Measurements from ENCODE around the gene ZNF791.
A peak's percentile ranks its signal among the peaks of the same experiment; 100 is the strongest.
"Not testable (repeated sequence)": the region's sequence is repeated elsewhere in the genome, so short reads cannot be mapped to it uniquely, and the experiment has no call there.

ZNF791 gene

DNA sequence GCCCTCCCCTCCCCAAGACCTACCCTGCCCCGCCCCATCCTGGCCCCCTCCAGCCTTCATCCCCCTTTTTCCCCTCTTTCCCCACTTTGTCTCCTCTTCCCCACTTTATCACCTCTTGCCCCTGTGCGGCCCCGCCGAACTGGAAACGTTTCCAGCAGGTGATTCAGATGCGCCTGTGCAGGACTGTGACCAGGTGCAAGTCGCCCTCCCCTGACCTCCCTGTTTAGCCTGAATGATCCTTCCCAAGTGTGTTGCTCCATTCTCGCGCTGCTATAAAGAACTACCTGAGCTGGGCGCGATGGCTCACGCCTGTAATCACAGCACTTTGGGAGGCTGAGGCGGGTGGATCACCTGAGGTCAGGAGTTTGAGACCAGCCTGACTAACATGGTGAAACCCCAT is 25.9 kb downstream of the ZNF791 start:
- DNase-seq = no peak

DNA sequence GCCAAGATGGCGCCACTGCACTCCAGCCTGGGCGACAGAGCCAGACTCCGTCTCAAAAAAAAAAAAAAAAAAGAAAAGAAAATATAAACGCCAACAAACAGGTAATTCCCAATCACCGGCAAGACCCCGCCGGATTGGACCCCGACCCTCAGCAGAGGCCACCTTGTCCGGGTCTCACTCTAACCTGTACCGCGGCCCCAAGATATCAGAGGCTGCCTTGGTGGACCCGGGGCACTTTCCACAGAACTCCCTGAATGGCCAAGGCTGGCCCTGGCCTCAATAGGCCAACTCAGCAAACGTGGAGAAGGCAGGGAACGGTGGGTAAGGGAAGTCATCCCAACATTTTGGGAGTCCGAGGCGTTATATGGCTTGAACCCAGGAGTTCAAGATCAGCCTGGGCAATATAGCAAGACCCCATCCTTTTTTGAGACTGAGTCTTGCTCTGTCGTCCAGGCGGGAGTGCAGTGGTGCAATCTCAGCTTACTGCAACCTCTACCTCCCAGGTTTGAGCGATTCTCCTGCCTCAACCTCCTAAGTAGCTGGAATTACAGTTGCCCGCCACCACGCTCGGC is 28.0 kb downstream of the ZNF791 start:
- no peak for DNase-seq

DNA sequence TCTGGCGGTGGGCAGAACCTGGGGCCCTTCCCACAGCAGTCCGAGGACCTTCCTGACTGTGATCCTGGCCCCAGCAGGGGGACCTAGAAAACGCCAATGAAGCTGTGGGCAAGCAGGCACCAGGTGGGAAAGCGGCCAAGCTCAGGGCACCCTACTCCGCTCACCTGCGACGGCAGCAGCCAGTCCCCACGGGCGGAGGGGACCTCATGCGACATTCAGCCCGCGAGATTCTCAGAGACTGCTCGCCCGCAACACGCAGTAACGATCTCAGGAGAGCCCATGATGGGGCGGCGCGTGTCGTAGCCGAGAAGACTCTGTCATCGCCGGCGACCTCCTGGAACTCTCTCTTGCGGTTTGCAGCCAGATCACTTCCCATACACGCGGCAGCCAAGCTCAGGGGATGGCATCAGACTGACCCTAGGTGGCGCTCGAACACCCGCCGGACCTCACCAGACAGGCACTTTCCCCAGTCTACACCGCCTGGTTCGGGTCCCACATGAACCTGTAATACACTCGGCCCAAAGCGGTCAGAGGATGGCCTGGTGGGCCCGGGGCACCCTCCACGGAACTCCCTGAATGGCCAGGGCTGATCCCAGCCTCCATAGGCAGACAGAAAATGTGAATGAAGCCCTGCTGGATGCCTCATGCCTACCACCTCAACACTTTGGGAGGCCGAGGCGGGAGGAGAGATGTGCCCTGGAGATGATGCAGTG is 29.3 kb downstream of the ZNF791 start:
- peak; percentile 71 for DNase-seq

DNA sequence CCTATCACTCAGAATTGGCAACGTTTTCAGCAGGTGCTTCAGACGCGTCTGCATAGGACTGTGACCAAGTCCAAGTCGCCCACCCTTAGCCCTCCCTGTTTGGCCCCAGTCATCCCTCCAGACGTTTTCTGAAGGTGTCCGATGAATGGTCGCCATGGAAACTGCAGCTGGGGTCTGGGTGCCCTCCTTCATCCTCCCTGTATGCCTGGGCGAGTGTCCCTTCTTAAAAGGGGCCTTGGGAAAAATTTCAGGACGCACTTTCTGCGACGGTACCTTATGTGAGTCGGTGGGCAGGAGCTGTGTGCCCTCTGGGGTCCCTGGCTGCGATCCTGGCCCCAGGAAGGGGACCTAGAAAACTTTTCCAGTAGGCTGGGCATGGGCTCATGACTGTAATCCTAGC is 30.7 kb downstream of the ZNF791 start:
- no peak for DNase-seq

DNA sequence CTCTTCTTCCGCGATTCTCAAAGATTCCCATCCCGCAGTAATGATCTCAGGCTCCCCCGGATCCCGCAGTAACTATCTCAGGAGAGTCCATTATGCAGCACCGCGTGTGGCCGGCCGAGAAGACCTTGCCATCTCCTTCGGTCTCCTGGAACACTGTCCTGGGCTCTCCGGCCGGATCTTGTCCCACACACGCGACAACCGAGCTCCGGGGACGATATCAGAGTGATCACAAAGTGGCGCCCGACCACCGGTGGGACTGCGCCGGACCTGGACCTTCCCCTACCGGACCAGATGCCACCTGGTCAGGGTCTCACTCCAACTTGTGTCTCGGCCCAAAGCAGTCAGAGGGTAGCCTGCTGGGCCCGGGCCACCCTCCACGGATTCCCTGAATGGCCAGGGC is 31.8 kb downstream of the ZNF791 start:
- no peak for DNase-seq

DNA sequence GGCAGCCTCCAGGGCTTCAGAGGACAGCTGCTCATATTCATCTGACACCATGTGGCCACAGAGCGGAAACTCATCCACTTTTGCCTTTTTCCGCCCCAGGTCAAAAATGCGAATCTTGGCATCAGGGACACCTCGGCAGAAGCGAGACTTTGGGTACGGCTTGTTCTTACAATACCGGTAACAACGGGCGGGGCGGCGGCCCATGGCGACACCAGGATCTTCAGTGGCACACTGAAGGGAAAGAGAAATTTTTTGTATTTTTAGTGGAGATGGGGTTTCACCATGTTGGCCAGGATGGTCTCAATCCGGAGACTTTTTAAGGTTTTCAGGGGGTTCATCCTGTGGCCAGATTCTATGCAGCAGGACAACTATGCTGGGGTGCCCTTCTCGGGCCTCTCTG is 33.0 kb downstream of the ZNF791 start:
- DNase-seq = not testable (repeated sequence)

DNA sequence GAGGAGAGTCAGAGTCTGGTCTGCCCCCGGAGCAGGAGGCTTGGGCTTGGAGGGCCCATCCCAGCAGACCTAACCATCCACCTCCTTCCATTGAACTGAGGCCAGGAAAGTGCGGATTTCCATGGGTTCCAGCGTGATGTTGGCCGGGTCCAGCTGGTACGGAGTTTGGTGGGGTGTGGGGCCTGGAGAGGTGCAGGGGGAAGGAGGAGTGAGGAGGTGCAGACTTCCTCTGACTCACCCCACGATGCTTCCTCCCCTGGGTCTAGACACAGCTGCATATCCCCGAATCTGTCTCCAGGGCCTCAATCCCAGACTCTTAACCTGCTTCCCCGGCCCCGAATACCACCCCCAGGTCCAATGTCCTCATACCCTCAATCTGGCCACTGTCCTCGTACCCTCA is 35.8 kb downstream of the ZNF791 start:
- DNase-seq = no peak

DNA sequence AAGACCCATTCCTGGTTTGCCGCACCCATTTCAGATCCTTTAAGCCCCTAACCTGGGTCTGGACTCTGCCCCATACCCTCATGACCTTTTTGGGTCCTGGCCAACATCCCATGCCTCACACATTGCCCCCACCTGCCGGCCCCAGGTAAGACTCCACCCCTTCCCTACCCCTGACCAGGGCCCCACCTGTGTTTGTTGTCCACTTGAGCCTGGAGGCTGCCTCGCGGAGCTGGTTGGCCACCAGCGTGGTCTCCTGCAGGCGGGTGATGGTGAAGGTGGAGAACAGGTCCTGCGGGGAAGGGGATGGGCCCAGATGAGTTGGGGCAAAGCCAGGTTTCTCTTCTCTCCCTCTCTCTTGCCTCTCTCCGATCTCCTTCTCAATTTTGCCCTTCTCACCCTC is 36.3 kb downstream of the ZNF791 start:
- no peak for DNase-seq

DNA sequence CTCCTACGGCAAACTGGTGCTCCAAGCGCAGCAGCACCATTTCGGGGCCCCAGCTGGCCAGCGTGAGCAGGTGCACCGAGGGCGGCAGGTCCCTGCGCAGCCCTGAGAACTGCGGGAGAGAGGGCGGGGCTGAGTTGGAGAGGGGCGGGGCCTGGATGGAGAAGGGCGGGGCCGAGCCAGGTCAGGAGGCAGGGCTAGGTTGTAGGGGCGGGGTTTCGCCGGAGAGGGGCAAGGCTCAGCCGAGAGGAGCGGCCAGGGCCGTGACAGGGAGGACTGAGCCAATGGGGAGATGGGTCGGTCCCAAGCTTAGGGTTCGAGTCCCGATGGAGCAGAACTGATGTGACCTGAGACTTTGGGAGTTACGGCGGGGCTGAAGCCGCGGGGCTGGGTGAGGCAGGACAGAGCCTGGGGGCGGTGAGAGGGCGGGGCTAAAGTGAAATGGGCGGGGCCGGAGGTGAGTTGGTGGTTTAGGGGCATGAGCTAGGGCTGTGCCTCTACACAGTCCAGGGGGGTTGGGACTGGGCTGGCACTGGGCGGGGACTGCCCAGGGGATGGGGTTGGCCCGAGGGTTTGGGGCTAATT is 36.9 kb downstream of the ZNF791 start:
- DNase-seq = peak; percentile 28

DNA sequence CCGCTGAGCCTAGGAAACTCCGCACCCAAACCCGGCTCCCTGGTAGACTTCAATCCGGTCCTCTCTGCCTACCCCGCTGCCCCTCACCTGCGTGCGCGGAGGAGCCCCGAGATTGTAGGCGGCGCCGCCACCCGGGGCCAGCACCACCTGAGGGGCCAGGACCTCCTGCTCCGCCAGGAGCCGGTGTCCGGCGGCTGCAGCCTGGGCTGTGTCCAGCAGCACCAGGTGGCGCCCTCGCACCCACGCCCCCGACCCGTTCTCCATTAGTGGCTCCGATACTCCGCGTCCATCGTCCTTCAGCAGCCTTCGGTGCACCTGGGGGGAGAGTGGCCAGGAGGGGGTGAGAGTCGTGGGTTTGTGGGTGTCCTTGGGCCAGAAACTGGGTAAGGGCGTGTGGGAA is 37.4 kb downstream of the ZNF791 start:
- DNase-seq = no peak

DNA sequence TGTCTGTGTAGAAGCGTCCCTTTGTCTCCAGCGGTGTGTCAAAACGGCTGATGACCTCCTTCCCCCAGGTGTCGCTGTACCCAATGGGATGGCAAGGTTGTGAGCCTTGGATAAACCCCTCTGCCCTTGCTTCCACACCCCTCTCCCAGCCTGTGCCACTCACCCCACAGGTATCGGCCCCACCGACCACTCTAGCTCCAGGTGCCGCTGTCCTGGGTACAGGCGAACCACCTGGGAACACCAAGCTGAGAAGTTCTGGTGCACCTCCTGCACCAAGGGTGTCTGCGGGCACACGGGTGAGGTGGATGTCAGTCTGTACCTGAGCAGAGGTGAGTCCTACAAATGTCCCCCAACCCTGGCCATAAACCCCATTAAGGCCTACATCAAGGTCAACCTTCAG is 39.2 kb downstream of the ZNF791 start:
- DNase-seq = no peak

DNA sequence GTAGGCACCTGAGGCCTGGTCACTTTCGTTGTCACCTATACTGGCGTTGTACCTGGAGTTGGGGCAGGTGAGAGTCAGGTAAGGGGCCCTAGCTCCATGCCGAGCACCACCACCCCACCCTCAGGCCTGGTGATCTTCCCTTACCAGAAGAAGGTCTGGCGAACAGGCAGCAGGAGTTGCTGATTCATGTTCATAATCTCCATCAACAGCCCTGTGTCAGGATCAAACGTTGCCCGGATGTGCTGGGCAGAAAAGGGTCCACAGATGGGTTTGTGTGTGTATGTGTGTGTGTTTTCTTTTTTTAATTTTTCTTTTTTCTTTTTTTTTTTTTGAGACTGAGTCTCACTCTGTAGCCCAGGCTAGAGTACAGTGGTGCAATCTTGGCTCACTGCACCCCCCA is 41.5 kb downstream of the ZNF791 start:
- DNase-seq = no peak

DNA sequence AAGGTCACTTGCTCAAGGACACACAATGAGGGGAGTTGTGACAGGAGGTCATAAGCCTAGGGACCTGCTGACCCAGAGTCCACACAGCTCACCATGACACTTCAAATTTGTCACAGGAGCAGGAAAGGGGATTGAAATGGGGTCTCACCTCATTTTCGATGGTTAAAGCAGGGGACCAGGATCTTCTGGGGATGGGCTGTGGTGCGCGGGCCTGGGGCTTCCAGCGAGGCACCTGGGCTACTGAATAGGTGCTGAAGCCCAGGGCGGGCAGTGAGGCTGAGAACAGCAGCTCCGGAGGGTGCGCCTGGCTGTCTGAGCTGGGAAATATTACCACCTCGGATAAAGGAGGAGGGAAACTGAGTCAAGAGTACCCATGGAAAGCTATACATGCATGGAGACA is 44.8 kb downstream of the ZNF791 start:
- DNase-seq = no peak

DNA sequence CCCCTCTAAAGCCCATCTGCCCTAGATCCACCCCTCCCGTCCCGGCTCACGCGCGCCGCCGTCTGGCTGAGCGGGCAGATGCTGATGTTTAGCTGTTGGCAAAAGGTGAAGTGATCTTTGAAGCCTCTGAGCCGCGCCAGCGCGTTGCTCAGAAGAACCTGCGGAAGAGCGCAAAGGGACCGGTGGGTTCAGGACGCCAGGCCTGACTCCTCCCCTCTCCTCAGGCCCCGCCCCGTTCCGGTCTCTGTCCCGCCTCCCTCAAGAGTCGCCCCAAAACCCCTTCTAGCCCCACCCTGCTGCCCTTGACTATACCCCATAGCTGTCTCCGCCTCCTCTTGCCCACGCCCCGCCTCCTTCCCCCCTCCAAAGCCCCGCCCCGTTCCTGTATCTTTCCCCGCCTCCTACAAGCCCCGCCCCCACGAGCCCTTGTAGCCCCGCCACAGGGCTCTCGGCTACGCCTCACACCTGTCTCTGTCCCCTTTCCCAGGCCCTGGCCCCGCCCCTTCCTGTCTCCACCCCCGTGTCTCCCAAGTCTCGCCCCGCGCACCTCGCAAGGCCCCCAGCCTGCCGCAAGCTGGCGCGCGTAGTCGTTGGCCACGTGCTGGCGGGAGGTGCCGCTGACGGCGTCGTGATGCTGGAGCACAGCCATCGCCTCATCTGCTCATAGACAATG is 46.3 kb downstream of the ZNF791 start:
- no peak for DNase-seq

DNA sequence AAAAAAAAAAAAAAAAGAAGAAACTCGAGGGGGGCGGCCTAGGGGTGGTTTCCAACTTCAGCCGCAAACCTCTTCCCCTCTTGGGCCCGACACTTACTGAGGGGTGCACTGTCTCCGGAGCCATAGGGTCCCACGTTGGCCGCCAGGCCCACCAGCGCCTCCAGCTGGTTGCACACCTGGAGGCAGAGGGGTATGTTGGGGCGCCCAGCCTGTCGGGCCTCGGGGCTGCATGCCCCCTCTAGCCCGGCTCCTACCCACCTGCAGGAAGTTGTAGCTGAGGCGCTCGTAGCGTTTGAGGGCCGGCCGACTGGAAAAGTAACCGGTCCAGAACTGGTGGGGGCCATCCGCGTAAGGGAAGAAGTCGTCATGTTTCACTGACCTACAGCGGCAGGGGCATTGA is 47.2 kb downstream of the ZNF791 start:
- no peak for DNase-seq

DNA sequence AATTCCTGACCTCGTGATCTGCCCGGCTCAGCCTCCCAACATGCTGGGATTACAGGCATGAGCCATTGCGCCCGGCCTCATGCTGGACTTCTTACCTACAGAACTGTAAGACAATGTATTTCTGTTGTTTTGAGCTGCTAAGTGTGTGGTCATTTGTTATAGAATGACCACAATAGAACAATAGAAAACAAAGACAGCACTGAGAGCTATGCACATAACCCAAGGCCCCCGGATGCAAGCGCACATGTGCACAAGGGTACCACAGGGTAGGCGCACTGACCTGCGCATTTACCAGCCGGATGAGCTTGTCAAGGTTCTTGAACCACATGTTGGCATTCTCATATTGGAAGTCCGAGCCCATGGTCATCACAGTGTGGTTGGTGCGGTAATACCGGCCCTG is 50.3 kb downstream of the ZNF791 start:
- DNase-seq = no peak

DNA sequence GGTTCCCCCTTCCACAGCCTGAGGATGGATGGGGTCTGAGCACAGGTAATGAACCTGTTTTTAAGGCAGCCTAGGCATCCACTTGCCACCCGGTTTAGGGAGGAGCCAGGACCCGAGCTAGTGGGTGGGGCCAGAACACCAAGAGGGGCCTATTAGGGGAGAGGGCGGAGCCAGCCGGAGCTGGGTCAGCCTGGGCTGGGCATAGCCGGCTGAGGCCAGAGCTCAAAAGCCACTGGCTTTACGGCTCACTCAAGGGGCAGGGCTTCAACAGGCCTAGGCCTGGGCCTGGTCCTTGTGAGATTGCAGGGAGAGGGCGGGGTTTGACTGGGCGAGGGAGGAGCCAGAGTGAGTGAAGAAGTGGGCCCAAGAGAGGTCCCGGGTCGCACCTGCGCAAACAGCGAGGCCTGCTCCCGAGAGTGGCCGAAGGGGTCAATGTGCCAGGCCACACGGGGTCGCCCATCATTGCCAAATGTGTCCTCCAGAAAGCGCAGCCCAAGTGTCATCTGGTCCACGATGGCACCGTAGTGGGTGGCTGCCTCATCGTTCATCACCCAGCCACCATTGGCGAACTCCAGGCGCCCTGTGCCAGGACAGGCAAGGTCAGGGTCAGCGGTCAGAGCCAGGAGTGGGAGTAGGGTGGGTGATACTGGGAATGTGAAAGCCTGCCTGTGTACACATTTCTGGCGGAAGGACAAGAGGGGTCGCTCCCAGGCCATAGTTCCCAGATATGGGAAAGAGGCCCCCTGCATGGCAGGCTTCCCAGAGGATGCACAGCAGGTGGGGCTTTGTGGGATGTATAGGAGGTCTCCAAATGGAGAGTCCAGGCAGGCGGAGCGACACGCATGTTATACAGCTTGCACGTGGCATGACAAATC is 53.9 kb downstream of the ZNF791 start:
- no peak for DNase-seq

DNA sequence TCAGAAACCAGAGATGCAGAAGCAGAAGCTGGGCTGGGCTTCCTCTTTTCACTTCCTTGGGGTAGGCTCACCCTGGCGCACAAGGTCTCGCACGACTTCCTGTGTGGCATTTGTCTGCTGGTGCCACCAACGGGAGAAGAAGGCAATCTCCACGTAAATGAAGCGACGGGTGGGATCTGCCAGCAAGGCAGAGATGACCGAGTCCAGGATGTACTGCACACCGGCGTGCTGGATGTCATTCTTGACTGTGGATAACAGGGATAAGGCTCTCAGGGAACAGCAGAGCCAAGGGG is 54.5 kb downstream of the ZNF791 start:
- peak; percentile 14 for DNase-seq

DNA sequence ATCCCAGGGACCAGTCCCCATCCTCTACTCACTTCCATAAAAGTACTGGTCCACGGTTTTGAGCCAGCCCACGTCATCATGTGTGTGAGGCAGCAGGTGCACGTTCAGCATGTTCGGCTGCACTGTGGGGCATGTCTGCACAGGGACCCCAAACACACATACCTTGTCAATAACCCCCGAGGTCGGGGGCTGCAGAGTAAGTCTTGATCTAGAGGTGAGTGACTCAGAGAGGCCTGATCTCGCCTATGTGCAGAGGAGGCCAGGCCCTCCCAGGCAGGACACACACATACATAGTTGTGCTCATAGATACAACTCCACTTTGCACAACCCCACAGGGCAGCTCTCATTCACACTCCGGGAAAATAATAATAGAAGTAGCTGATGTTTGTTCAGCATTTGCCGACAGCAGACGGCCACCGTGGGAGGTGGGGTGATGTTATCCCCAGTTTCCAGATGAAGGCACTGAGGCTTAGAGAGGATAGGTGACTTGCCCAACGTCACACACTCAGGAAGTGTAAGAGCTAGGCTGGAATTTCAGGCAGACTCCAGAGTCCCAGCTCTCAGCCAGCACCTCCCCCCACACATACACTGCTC is 55.0 kb downstream of the ZNF791 start:
- DNase-seq = no peak

DNA sequence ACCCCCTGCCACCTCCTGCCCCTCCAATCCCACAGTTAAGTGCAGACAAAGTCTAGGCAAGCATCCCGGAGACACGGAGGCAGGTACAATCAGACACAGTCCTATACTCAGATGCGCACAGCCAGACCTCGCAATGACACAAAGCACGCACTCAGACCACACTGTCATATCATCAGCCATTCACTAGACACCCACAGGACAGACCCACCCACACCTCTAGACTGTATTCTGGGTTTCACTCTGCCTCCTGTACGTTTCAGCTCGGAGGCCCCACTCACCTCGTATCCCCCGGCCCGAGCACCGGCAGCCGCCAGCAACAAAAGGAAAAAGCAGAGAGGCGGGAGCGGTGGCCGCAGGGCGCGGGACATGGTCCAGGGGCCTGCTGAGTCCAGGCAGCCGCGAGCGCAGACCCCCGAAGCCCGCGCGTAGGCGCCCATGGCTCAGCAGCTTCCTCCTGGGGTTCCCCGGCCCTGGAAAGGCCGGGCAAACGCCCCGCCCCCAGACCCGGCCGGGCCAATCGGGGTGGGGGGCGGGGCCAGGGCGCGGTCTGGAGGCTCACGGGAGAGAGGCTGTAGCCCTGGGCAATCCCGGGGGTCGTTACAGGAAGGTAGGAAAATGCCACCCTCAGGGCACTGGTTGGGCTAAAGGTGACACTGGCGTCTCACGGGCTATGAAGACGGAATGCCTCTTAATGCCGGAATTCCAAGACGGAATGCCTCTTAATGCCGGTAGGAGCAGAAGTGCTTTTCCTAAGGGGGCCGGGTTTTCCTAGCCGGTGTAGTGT is 55.7 kb downstream of the ZNF791 start, which contains the start of the genes MAN2B1 and WDR83:
Gene MAN2B1 (minus strand): TSS at position 478 of the 784 bp plus-strand sequence. CDS start 41 bp downstream, at position 437.
Gene WDR83 (plus strand): TSS at position 543 of the 784 bp plus-strand sequence. CDS start 2,984 bp downstream, outside the sequence.
- DNase-seq = peak; percentile 75

DNA sequence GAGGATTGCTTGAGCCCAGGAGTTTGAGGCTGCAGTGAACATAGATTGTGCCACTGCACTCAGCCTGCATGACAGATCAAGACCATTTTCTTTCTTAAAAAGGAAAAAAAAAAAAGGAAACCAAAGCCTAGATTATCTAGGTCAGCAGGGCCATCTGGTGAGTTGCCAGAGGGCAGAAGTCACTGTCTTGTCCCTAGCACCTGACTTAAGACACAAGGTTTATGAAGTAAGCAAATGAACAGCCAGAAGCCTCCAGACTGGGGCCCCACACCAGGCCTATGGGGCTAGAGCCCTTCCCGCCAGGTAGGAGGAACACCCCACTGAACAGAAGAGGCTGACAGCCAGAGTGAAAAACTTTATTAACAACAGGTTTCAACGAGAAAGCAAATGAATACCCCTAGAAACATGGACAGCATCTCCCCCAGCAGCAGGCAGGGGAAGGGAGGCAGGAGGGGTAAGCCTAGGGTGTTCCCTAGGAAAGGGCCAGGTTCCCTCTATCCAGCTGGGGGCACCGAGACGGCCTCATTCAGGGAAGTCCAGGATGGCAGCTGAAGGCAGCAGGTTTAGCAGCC is 57.1 kb downstream of the ZNF791 start:
- DNase-seq = no peak

All from effector CD8-positive, alpha-beta T cell (primary cell).